GM12873 (cell line): Measurements from ENCODE around the gene ITLN1.
A peak's percentile ranks its signal among the peaks of the same experiment; 100 is the strongest.

ENCODE experiments used
- TF ChIP-seq, protein P1 (sequence below): IDR thresholded peaks from 2 replicates; pipeline ENCODE4 v1.5.1; 2012; ENCODE audit warnings: low read depth, mild to moderate bottlenecking, moderate library complexity, low read length, control low read depth; ENCODE audit not compliant: insufficient read depth; ENCODE audit errors: missing control alignments

The ITLN1 gene

DNA sequence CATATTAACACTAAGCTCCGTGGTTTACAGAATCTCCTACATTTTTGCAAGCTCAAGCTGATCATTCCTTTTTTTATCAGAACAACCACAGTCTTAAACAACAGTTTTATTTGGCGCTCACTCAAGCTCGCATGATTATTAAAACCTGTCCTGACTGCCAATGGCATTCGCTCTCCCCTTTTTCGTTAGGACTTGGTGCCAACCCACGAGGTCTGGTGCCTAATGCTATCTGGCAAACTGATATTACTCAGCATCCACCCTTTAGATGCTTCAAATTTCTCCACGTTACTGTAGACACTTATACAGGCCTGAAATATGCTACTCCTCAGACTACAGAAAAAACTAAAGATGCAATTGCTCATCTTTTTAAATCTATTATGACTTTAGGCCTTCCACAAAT lies 23.0 kb upstream of the ITLN1 start:
- TF ChIP-seq, protein P1, sequence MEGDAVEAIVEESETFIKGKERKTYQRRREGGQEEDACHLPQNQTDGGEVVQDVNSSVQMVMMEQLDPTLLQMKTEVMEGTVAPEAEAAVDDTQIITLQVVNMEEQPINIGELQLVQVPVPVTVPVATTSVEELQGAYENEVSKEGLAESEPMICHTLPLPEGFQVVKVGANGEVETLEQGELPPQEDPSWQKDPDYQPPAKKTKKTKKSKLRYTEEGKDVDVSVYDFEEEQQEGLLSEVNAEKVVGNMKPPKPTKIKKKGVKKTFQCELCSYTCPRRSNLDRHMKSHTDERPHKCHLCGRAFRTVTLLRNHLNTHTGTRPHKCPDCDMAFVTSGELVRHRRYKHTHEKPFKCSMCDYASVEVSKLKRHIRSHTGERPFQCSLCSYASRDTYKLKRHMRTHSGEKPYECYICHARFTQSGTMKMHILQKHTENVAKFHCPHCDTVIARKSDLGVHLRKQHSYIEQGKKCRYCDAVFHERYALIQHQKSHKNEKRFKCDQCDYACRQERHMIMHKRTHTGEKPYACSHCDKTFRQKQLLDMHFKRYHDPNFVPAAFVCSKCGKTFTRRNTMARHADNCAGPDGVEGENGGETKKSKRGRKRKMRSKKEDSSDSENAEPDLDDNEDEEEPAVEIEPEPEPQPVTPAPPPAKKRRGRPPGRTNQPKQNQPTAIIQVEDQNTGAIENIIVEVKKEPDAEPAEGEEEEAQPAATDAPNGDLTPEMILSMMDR, result no peak

DNA sequence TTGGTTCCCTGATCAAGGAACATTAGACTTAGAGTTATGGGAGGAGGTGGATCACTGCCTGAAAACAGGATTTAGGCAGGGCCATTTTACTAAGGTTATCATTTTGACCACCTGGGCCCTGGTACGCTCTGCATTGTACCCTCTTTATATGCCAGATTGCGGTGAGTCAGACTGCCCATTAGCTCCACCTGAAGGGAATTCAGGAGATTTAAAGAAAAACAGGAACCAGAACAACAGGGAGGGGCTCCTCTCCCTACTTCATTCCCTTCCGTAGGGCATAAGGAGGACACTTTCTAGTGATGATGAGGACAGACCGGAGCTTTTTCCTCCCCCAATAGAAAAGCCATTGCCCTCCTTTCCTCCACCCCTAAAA lies 20.6 kb upstream of the ITLN1 start:
- TF ChIP-seq, protein P1, result no peak

DNA sequence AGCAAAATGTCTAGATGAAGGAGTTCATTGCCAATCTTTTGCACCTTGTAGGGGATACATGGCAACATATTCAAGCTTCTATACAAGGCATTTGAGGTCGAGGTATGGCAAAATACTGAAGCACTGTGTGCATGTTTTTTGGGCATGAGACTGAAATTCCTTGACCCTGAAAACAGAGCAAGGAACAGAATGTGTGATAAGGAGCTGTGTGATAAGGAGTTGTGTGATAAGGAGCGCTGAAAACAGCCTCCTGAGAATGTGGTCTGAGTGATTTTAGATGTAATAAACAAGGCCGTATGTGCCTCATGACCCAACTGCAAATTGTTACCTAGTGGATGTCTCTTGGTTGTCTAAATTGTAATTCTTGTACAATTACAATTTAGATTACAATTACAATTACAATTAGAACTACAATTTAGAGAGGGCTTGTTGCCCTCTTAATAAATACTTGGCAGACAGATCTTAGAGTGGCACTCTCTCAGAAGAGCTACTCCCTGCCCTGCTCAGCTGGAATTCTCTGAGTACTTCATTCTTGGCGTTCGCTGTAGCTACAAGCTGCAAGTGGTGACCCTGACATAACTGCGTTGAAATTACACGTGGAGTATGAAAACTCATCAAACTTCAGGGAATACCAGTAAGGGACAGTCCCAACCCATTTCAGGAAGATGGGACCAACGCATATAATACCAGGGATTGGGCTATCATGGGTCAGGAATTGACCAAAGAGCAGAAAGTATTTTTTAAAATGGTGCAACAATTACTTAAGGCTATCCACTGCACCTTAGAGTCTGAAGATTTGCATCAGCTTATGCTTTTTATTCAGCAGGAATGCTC lies 20.0 kb upstream of the ITLN1 start:
- TF ChIP-seq, protein P1, result no peak

DNA sequence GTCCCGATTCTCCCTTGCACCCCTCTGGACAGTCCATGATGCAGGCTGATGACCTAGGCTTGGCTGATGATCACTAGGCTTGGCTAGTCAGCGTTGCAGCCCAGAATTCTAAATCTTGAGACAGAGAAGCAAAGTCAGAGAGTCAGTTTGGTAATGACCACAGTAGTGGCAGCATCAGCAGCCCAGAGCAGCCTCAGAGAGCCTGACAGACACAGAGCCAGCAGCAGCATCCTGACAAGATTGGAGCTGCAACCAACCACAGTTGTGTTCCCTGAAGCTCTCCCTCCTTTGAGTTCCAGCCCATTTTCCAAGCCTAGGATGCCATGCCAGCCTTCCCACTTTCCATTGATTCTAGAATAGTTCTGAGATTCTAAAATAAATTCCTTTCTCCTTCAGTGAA lies 16.8 kb upstream of the ITLN1 start:
- TF ChIP-seq, protein P1, result no peak

DNA sequence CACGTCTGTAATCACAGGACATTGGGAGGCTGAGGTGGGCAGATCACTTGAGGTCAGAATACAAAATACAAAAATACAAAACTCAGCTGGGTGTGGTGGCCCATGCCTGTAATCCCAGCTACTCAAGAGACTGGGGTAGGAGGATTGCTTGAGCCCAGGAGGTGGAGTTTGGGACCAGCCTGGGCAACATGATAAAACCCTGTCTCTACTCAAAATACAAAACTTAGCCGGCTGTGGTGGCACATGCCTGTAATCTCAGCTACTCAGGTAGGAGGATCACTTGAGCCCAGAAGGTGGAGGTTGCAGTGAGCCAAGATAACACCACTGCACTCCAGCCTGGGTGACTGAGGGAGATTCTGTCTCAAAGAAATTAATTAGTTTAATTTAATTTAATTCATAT lies 6.5 kb upstream of the ITLN1 start:
- TF ChIP-seq, protein P1, result no peak

DNA sequence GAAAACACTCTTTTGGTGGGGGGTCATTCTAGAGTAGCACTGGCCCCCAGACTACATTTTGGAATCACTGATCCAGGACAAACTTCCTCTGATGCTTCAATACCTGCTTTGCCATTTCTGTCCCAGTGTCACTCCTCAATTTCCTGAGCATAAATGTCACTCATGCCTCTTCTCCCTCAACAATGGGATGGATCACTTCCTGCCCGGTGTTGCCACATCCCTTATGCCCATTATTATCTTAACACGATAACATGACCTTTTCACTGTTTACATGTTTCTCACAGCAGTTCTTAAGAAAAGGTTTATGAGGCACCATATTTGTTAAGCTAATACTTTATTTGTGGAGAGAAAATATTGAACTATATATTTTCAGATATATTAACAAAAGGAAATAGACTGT lies 3.9 kb upstream of the ITLN1 start:
- TF ChIP-seq, protein P1, result no peak

DNA sequence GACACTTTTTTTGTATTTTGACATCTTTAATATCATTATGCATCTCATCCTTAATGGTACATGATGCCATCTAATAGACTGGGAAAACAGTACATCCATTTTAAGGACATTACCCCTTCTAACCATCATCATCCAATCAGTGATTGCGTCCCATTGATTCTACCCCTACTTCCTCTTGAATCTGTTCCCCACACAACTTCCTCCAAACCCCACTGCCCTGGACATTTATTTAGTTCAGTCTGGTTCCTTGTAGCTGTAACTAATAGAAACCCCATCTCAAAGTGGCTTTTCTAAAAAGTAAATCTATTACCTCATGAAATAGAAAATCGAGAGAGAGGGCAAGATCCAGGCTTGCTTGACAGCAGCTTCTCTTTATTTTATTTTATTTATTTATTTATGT lies 2.1 kb upstream of the ITLN1 start:
- TF ChIP-seq, protein P1, result no peak

DNA sequence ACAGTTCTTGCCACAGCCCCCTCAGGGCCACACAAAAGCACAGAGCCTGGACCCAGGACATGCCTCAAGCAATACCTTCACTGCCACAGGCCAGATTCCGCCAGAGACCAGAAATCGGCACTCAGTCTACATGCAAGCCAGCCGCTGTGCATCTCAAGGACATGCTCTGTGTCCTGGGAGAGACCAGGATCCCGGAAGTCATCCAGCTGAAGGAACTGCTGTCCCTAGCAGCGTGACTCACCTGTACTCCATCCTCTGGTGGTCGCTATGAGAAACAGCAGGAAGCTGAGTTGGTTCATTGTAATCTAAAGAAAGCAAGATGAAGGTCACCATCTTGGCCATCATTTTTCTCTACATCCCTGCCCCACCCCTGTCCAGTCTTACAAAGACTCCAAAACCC lies 401 bp downstream of the ITLN1 start:
- TF ChIP-seq, protein P1, result peak; percentile 59
